ENCODE data around the gene TTPAL.

DNA sequence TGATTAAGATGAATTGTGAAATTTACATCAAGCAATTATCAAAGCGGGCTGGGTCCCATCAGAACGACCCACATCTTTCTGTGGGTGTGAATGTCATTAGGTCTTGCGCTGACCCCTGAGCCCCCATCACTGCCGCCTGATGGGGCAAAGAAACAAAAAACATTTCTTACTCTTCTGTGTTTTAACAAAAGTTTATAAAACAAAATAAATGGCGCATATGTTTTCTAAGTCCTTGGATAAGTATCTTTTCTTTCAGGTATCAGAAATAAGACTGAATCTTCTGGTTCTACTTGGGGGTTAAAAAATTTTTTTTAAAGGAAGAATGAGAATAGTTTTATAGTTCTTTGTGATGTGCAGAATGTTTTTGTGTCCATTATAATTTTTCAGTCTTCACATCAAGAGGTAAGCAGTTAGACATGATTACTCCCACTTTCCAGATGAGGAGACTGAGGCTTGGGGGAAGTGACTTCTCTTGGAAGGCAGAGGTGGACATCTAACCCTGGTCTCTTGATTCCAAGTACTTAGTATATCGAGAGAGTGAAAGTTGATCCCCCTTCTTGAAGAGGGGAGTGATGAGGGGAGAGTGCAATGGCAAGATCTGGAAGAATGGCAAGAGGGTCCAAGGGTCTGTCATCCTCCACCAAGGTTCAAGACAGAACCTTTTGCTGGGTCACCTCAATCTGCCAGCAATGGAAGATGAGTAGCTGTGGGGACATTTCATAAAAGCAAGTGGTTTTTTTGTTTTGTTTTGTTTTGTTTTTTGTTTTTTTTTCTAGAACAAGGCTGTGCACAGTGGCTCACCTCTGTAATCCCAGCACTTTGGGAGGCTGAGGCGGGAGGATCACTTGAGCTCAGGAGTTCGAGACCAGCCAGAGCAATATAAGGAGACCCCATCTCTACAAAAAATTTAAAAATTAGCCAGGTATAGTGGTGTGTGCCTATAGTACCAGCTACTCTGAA is 42.8 kb upstream of the TTPAL start:
- TF ChIP-seq POLR2AphosphoS5 (IDR thresholded peaks at IDR 0.05) (no peak), CTCF (IDR thresholded peaks at IDR 0.05 in 8 of 11, conservative IDR thresholded peaks at IDR 0.05 in 3 of 11) (no peak)

Data from spleen (tissue), 7 donors.